Measurements from ENCODE around the gene CAPG. TPM values are rescaled to one million over a fixed set of nuclear protein-coding genes. Genes with fewer than 3 reads are reported as not detected.

Gene CAPG
- total RNA-seq, 1 donor from 2014 or later, result 179 TPM

DNA sequence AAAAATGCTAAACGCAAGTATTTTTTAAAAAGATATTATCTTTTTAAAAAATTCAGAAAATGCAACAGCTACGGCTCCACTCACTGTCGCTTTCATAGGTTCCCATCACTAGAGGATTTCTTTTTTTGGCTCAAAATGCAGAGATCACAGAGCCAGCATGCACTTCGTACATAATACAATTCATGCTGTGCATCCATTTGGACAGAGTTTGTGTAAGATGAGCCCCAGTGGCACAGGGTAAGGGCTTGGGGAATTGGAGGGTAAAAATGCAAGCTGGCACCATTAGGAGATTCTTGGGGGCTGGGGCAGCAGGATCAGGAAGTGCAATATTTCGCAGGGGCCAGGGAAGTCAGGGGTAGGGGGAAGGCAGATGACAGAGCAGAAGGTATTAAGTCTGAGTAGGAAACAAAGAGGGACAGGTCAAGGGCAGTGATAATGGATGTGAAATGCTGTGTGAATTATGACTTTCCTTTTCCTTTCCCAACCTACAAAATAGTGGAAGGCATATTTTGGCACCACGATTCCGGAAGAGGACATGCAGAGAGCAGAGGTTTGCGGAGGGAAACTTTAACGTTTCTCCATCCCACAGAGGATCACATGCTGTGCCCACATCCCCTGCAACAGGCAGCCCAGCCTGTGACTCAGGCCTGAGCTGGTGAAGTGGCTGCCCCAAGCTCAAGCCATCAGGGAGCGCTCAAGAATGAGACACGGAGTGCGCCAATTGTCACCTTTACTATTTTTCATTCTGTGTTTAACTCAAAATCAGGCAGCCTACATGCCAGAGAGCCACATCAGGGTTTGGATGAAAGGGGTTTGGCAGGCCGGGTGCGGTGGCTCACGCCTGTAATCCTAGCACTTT lies 4.7 kb downstream of the CAPG start:
- H3K4me1 ChIP-seq, result peaks cover 0 to 10% of the 10 kb centered on the region in 2 donors
- DNase-seq (ENCODE audit: low spot score in 2 of 2), result peak in 1 of 2 donors; percentile 45
- H3K36me3 ChIP-seq, result peaks cover 1 to 5% of the 10 kb centered on the region in 2 donors
- peaks cover 0 to 6% of the 10 kb centered on the region in 2 donors for H3K9me3 ChIP-seq
- no peak overlapping the region for H3K4me3 ChIP-seq
- TF ChIP-seq, protein P1, sequence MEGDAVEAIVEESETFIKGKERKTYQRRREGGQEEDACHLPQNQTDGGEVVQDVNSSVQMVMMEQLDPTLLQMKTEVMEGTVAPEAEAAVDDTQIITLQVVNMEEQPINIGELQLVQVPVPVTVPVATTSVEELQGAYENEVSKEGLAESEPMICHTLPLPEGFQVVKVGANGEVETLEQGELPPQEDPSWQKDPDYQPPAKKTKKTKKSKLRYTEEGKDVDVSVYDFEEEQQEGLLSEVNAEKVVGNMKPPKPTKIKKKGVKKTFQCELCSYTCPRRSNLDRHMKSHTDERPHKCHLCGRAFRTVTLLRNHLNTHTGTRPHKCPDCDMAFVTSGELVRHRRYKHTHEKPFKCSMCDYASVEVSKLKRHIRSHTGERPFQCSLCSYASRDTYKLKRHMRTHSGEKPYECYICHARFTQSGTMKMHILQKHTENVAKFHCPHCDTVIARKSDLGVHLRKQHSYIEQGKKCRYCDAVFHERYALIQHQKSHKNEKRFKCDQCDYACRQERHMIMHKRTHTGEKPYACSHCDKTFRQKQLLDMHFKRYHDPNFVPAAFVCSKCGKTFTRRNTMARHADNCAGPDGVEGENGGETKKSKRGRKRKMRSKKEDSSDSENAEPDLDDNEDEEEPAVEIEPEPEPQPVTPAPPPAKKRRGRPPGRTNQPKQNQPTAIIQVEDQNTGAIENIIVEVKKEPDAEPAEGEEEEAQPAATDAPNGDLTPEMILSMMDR (IDR thresholded peaks at IDR 0.05), result no peak
- intact Hi-C loops (cut with DNase I), result no loop called here
- no peaks in the 10 kb centered on the region for H3K27me3 ChIP-seq
- peak overlapping the region in 1 of 2 donors; percentile 25 for H3K27ac ChIP-seq

DNA sequence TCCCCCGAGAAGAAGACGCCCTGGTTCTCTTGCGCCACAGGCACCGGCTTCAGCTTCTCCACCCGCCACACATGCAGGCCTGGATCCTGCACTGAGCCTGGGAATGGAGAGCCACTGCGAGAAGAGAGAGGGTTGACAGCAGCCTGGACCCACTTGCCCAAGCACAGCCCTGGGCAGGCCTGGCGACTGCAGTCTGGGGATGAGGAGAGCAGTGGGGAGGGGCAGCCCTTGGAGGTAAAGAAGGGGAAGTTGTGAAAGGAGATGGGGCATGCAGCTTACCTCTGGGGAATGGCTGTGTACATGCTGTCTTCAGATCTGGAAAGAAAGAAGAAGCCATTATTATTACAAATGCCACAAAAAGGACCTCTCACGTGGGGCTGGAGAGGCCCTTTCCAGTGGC lies 8.3 kb downstream of the CAPG start:
- Histone ChIP-seq H3K4me1 (no peaks in the 10 kb centered on the region), H3K36me3 (peaks cover 10 to 24% of the 10 kb centered on the region in 2 donors), H3K27ac (no peak overlapping the region), H3K27me3 (no peaks in the 10 kb centered on the region), H3K4me3 (no peak overlapping the region), H3K9me3 (peaks cover 0 to 6% of the 10 kb centered on the region in 2 donors)
- TF ChIP-seq, protein P1 (IDR thresholded peaks at IDR 0.05), result no peak
- no peak for DNase-seq (ENCODE audit: low spot score in 2 of 2)
- intact Hi-C loops (cut with DNase I), result no loop called here

DNA sequence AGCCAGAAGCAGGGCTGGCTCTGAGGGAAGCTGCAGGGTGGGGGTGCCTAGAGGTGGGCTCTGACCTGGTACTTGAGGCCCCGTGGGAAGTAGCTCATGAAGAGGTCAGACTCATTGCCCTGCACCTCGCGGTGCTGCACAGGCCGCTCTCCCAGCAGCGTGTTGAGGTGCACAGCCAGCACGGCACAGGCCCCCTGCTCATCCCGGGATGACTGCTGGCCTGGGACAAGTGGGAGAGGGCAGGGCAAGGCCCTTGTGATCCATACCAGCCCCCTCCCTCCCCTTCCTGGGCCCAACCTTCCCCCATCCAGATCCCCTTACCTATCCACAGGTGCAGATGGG lies 8.7 kb downstream of the CAPG start:
- DNase-seq (ENCODE audit: low spot score in 2 of 2), result no peak
- Histone ChIP-seq H3K36me3 (peaks cover 10 to 24% of the 10 kb centered on the region in 2 donors), H3K27ac (no peak overlapping the region), H3K9me3 (peaks cover 0 to 6% of the 10 kb centered on the region in 2 donors), H3K4me3 (no peak overlapping the region), H3K4me1 (peaks cover 0 to 2% of the 10 kb centered on the region in 2 donors), H3K27me3 (no peaks in the 10 kb centered on the region)
- TF ChIP-seq, protein P1 (IDR thresholded peaks at IDR 0.05), result no peak
- intact Hi-C loops (cut with DNase I), result no loop called here

DNA sequence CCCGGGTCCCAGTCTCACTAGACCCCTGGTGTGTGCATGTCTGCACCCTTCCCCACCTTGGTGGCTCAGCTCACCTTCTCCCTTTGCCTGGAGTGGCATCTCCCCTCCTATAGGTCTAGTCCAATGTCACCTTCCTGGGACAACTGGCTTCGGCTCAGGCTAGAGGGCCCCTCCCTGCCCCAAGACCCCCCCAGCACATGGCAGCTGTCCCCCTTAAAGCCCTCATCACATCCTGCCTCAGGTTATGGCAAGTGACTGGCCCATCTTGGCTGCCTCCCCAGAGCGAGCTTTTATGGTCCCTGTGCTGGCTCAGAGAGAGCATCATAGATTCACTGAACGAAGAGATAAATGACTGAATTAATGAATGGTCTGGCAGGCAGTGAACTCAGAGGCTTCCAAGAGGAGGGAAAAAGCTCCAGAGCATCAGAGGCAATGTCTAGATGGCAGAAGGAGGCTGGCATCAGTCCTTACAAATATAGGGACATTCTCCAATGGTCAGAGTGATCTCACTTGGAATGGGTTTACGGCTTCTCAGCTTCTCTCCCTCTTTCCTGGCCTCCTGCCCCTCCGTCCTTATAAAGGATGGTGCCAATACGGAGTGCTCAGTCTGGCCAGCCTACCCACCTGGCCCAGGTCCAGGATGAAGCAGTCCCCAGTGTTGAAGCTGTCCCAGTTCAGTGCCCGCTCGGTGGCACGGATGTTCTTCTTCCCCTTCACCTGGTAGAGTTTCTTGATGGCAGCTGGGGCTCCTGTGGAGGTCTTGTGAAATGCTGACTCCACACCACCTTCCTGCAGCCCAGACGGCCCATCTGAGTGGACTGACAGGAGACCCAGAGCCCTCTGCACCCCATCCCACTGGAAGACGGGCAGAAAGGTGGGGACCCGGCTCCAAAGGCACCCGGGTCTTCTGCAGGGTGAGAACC lies 9.4 kb downstream of the CAPG start:
- Histone ChIP-seq H3K4me1 (peaks cover 0 to 3% of the 10 kb centered on the region in 2 donors), H3K4me3 (no peak overlapping the region), H3K27me3 (no peaks in the 10 kb centered on the region), H3K9me3 (peaks cover 0 to 6% of the 10 kb centered on the region in 2 donors), H3K27ac (no peak overlapping the region), H3K36me3 (peaks cover 10 to 24% of the 10 kb centered on the region in 2 donors)
- intact Hi-C loops (cut with DNase I), result no loop called here
- DNase-seq (ENCODE audit: low spot score in 2 of 2), result no peak
- TF ChIP-seq, protein P1 (IDR thresholded peaks at IDR 0.05), result no peak

DNA sequence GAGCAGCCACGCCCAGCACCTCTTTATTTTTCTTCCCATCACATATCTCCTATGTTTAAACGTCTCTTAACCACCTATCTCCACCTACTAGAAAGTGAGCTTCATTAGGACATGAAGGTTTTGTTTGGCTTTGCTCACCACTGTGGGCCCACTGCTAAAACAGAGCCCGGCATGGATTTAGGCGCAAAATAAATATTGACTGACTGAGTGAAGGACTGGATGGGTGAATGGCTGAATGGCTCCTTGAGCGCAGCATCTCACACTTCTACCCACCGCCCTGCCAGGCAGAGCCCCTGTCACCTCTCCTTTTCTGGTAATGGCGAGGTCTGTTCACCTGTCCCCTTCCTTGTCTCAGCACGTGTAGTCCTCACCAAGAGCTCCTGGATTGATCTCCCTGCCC lies 10.1 kb downstream of the CAPG start:
- TF ChIP-seq, protein P1 (IDR thresholded peaks at IDR 0.05), result no peak

More for the DNA sequence above, 10.1 kb downstream of the CAPG start:
- H3K9me3 ChIP-seq, result peaks cover 0 to 6% of the 10 kb centered on the region in 2 donors
- H3K36me3 ChIP-seq, result peaks cover 13 to 25% of the 10 kb centered on the region in 2 donors
- H3K27me3 ChIP-seq, result no peaks in the 10 kb centered on the region
- intact Hi-C loops (cut with DNase I), result no loop called here
- no peak overlapping the region for H3K4me3 ChIP-seq
- H3K4me1 ChIP-seq, result peaks cover 0 to 3% of the 10 kb centered on the region in 2 donors
- DNase-seq (ENCODE audit: low spot score in 2 of 2), result no peak
- no peak overlapping the region for H3K27ac ChIP-seq
